C1 segment of cervical spinal cord (tissue), 14 donors: Measurements from ENCODE around the gene DDR2.

Experiments
- DNase-seq, 14 donors: peaks; one replicate each; lab custom pipeline; 2025; lab: John Stamatoyannopoulos, UW

Gene DDR2

GRCh38 chr1:162696286-162696862 lies 64.1 kb downstream of the DDR2 start:
- DNase-seq: peak in 8 of 14 donors; percentile 17 to 71 (median 42)

DNA sequence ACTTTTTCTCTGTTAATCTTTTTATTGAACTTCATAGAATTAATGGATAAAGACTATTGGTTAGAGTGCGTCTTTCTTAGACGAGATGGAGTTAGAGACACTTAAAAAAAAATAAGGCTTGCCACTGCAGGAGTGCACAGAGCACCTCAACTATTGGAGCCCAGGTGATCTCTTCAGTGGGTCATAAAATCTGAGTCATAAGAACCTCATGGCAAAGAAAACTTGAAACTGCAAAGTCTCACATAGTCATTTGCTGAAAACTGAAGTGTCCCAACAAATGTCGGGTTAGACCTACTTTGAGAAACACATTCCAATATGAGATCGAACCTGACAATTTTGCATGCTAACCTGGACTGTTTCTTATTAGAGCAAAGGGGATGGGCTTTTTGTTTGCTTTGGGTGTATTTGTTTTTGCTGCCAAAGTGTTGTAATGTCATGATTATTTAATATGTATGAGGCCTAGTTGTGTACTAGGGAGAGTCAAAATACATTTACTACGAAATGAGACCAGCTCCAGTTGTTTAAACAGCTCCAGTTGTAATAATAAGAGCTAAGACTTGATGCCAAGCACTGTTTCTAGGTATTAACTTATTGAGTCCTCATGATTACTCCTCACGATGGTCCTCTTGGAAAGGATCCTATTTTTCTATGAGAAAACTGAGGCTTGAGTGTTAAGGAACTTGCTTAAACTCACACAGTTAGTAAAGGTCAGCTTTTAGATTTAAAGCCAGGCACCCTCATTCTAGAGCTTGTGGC lies 65.1 kb downstream of the DDR2 start:
- no peak for DNase-seq

GRCh38 chr1:162699366-162699765 lies 67.1 kb downstream of the DDR2 start:
- no peak for DNase-seq

DNA sequence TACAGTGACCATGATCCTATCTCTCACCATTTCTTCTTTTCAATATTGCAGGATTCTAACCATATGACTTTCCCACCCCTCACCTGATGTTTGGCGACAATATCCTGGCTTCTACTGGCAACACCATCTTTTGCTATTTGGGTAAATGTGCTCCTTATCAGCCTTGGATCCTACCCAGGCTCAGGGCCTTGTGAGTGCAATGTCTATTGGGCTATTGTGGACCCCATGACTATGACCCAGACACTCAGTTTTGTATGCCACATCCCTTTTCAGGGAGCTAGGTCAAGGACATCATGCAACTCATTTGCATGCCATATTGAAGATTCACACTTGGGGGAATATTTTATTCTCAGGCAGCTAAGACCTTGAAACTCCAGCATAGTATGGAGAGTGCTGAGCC lies 67.9 kb downstream of the DDR2 start:
- DNase-seq: no peak

DNA sequence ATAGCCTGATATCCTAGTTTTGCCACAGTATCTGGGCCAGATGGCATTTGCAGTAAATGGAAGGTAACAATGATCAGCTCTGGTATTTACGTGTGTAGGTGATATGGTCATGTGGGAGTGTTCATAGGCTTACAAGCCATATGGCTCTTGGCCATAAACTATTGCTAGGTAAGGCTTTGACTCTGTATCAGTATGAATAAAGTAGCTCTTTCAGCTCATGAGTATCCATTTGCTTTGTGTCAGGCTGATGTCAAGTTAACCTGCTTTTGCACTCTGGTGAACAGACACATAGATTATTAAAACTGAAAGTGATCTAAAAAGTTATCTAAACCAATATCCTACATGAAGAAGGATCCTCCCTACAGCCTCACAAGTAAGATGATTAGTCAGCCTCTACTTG lies 69.0 kb downstream of the DDR2 start:
- no peak for DNase-seq

DNA sequence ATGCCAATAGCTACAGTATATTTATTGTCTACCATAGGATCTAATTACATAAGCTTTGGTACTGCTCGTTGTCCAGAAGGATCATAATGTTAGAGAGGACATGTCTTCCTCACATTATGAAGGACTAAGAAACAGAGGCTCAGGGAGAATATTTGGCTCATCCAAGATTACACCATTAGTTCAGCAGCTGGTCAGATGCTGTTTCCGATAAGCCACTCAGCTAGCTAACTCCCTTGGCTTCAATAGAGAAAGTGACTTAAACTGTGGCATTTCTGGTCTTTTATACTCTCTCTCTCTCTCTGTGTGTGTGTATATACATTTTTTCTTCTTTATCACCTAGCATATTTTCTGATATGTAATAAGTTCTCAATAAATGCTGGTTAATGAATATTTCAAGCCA lies 70.4 kb downstream of the DDR2 start:
- no peak for DNase-seq

DNA sequence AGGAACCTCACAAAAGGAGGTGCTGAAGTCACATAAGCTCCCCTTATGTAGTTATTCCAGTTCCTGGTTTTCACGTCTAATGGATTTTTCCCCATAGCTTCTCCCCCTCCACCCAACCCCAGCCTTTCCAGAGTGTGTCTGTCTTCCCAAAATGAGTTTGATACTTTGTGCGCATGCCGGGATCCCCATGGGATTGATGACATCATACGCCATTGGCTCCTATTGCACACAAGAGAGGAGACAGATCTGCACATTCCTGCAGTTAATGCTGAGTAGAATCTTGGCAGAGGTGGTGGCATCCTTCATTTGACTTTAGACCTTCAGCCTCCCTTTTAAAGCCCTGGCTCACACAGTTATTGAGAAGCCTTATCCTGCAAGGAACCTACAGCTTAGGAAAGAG lies 71.4 kb downstream of the DDR2 start:
- DNase-seq: no peak

DNA sequence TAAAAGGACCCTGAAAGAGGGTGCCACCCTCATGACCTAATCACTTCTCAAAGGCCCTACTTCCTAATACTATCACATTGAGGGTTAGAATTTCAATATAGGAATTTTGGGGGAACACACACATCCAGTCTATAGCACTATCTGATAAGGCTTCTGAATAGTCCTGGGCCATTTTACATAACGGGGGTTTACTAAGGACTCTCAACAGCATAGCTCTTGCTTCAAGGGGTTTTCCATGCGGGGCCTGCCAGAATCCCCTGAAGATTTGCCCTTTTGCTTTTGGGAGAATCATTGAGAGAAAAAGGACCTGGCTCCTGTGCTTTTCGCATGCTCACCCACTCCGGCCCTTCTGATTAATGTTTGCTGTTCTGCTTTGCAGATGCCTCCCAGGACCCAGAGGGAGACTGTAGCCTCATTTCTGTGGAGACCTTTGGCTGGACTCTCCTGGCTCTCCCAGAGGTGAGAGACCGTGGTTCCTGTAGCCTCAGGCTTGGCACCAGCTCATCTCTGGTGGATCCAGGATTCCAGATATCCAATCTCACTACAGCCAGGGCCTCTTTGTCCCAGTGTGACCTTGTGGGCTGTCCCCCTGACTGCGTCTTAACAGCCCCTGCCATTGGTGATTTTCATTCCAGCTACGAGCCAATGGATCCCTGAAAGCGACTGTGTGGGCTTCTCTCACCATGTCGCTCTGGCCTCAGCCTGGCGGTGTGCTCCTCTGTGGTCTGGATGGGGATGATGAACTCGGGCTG lies 72.6 kb downstream of the DDR2 start:
- no peak for DNase-seq

GRCh38 chr1:162706003-162706402 lies 73.7 kb downstream of the DDR2 start:
- no peak for DNase-seq

DNA sequence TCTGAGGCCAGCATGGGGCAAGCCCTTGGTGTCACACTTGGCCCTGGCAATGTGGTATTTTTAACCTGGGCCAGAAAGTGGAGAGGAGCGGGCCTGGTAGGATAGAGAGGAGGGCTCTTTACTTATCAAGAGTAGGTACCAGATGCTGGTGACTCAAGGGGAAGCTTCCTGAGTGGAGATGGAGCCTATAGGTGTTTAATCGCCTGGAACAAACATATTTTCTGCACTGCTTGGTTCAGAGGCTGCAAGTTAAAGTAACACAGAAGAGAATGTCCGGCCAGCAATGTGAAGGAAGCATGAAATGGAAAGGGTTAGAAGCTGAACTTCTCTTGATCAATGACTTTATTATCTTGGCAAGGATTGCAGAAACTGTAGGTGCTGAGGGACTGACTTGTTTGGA lies 74.3 kb downstream of the DDR2 start:
- no peak for DNase-seq

- DNase-seq: no peak
Observed at GRCh38 chr1:162708286-162708685, 76.0 kb downstream of the DDR2 start.

- DNase-seq: no peak
Observed at GRCh38 chr1:162709132-162709860, 77.0 kb downstream of the DDR2 start.

DNA sequence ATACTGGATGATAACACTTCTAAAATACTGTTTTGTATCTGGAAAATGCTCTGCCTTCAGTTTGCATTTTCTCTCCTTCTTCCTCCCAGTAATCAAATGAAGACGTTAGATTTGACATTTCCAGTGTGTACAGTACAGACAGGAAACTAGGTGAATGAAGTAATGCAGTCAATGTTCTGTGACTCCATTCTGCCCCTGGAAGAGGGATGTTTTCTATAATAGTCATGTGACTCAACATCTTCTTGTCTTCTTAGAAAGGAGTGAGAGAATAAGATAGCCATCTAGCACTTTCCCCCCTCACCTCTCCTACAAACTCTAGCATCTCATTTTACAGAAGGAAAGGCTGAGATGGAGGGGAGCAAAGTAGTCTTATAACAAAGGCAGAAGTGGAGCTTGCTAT lies 77.6 kb downstream of the DDR2 start:
- no peak for DNase-seq

GRCh38 chr1:162710345-162710744 lies 78.1 kb downstream of the DDR2 start:
- DNase-seq: no peak

- DNase-seq: no peak
Observed at GRCh38 chr1:162710780-162711465, 78.7 kb downstream of the DDR2 start.

DNA sequence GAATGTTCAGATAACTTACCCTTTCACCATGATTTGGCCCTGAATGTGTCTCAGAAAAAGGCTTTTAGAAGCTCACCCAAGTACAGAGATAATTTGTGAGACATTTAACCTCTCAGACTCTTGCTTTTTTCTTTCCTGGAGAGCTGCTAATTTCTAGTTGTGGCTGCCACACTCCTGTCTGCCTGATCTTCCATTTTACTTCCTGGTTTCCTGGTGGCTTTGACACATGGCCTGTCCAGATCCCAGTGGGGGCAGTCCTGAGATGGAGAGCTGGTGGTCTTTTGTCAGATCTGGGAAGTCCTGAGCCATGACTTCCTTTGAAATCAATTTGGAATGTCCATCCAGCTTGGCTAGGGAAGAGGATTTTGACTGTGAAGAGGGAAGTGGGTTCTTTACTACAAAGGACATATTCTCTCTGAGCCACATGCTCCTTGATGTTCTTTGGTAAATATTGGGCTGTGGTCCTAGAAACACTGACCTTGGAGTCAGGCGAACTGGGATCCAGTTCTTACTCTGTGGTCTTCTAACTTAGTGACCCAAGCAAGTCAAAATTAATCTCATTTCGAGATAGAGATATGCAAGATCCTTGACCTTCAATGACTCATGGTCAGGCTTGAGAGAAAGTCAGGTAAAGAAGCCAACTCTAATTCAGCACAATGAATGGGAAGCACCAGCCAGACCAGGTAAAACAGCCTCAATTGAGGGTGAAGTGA lies 80.2 kb downstream of the DDR2 start:
- DNase-seq: no peak

- DNase-seq: peak in 3 of 14 donors; percentile 5 to 12 (median 6)
Observed at GRCh38 chr1:162716123-162716522, 83.9 kb downstream of the DDR2 start.

DNA sequence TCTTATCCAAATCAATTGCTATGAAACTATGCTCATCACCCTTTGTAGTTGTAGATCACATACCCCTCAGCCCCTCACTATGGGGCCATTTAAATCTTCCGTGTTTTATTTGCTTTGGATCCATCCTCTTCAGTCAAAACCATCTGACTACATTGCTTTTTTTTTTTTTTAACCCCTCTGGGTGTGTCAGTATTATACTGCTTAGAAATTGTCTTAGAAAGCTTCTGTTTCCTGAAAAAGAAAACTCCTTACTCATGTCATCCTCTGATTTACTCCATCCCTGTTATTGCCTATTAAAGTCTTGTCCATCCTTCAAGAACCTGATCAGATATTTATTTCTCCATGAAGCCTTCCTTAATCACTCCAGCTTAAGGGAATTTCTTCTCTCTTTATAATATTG lies 84.3 kb downstream of the DDR2 start:
- DNase-seq: no peak

DNA sequence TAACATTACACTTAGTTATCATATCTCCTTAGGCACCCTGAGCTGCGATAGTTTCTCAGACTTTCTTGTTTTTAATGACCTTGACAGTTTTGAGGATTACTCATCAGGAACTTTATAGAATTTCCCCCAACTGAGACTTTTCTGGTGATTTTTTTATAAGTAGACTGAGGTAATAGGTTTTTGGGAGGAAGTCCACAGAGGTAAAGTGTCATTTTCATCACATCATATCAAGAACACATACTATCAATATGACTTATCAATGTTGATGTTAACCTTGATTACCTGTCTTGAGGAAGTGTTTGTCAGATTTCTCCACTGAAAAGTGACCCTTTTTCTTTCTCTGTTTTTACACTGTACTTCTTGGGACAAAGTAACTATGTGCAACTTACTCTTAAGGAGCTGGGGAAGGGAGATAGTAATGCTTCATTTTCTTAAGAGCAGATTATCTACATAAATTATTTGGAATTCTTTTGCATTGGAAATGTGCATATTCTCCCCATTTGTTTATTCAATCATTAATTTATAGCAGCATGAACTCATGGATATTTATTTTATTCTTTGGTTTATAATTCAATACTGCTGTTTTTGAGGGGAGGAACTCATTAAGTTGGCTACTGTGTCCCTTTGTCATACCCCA lies 85.4 kb downstream of the DDR2 start:
- DNase-seq: no peak

GRCh38 chr1:162719678-162720077 lies 87.4 kb downstream of the DDR2 start:
- DNase-seq: no peak
